KOPT-K1 (cell line): ENCODE results near the gene INSL3.

ENCODE experiments used
- H3K27ac ChIP-seq: fragments of 200-600 bp; sonication (generic); 2 replicates; pipeline ENCODE4 v1.5.1; 2016; ENCODE audit warnings: antibody characterized with exemption, mild to moderate bottlenecking, low read depth, low read length; ENCODE audit not compliant: poor library complexity, severe bottlenecking
- H3K36me3 ChIP-seq: fragments of 200-600 bp; sonication (generic); 2 replicates; pipeline ENCODE4 v1.5.1; 2017; ENCODE audit warnings: antibody characterized with exemption, mild to moderate bottlenecking, low read length, moderate library complexity; ENCODE audit not compliant: insufficient read depth
- H3K9me3 ChIP-seq: fragments of 200-600 bp; sonication (generic); 2 replicates; pipeline ENCODE4 v1.5.1; 2017; ENCODE audit warnings: antibody characterized with exemption, low read length, mild to moderate bottlenecking; ENCODE audit not compliant: insufficient read depth, poor library complexity, severe bottlenecking

INSL3 gene

DNA sequence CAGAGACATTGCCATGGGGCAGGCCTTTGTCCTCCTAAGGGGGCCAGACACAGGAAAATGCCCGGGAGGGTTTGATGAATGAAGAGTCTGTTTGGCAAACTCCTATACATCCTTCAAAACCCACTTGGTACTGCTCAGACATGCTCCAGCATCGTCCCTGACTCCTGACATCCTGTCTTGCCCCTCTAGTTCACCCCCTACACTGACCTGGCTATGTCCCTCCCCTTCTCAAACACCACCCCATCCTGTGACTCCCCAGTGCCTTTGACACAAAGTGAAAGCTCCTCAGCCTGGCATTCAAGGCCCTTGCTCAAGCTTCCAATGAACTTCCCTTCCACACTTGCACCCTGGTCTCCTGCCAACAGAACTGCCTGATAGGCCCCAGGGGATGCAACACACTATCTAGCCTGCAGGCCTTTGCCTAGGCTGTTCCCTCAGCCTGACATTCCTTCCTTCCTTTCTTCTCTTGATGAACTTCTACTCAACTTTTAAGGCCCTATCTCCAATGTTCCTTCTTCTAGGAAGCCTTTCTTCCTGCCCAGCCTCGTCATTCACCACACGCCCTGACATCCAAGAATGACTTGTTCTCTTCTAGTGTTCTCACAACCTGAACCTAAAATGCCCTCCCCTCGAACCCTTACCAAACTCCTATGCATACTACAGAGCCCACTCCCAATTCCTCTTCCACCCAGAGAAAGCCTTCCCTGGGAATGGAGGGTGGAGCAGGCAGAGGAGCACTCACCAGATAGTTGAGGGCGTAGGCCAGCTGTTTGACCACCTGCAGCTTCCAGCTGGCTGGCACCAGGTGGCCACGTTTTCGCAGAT is 14.1 kb upstream of the INSL3 start:
- H3K36me3 ChIP-seq: peaks cover 47% of the 10 kb centered on the region; the same call in 1 of the 2 replicates
- no peaks in the 10 kb centered on the region for H3K9me3 ChIP-seq
- H3K27ac ChIP-seq: no peak overlapping the region

DNA sequence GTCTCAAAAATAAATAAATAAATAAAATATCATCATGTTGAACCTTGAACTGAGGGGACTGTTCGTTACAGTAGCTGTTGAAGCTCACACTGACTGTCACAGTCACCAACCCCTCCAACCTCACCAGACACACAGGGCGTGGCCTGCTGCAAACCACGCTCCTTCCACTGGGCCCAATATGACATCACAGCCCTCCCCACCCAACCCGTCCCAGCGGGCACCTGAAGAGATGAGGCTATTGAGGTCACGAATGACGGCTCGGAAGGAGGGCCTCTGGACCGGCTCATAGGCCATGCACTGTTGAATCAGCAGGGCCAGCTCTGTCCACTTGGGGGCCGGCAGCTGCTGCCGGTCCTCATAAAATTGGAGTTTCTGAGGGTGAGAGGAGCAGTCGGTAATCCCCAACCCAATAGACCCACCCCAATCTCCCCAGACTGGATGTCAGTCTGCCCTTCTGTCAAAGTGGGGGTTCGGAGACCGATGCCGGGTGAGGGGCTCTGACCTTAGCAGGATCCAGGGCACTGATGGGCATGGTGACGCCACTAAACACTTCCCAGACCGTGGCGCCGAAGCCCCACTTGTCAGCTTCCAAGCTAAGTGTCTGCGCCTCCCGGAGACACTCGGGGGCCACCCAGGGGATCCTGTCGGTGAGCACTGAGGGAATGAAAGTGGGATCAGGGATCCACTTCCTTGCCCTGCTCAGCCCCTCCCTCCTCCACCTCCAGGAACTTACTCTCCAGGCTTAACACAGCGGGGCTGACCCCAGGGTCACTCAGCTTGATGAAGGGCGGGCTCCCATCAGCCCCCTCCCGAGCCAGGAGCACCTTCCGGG is 13.2 kb upstream of the INSL3 start:
- Histone ChIP-seq H3K27ac (no peak overlapping the region), H3K9me3 (no peaks in the 10 kb centered on the region), H3K36me3 (peaks cover 40% of the 10 kb centered on the region; the same call in 1 of the 2 replicates)

DNA sequence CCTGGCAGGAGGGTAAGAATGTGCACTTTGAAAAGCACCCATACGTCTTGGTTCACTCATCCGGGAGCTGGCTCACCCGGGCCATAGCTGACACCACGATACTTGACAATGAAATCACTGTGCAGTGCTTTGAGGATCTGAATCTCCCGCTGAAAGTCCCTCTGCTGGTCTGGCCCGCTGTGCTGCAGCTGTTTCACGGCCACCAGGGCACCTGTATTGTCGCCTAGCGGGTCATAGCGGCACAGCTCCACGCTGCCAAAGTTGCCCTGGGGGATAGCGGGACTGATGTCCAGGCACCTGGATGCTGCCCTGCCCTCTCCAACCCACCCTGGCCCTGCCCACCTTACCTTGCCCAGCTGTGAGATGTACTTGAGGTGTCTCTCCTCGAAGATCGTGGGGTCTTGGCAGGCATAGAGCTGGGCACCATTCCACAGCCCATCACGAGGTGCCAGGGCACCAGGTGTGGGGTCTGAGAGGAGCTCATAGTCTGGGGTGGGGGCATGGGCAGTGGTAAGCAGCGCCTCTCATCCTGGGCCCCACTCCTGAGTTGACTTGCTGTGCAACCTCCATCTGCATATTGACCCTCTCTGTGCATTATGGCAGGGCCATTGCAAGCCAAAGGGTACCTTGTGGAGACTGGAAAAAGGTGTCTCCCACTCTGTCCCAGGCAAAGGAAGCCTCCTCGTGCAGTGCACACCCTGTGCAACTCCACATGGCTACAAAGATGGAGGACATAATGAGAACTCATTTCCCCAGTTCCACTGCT is 11.3 kb upstream of the INSL3 start:
- Histone ChIP-seq H3K27ac (no peak overlapping the region), H3K36me3 (peaks cover 27% of the 10 kb centered on the region; the same call in 1 of the 2 replicates), H3K9me3 (no peaks in the 10 kb centered on the region)

- Histone ChIP-seq H3K9me3 (no peaks in the 10 kb centered on the region), H3K36me3 (peaks cover 27% of the 10 kb centered on the region; the same call in 1 of the 2 replicates), H3K27ac (no peak overlapping the region)
These were observed 10.1 kb upstream of the INSL3 start for GRCh38 chr19:17831419-17831888.

- Histone ChIP-seq H3K9me3 (no peaks in the 10 kb centered on the region), H3K27ac (no peak overlapping the region), H3K36me3 (peaks cover 27% of the 10 kb centered on the region; the same call in 1 of the 2 replicates)
These were observed 9.5 kb upstream of the INSL3 start for GRCh38 chr19:17830567-17831418.

GRCh38 chr19:17829855-17830566 is 8.7 kb upstream of the INSL3 start:
- Histone ChIP-seq H3K36me3 (peaks cover 27% of the 10 kb centered on the region; the same call in 1 of the 2 replicates), H3K27ac (no peak overlapping the region), H3K9me3 (no peaks in the 10 kb centered on the region)

- peaks cover 11% of the 10 kb centered on the region; the same call in 1 of the 2 replicates for H3K36me3 ChIP-seq
- no peaks in the 10 kb centered on the region for H3K9me3 ChIP-seq
- no peak overlapping the region for H3K27ac ChIP-seq
These were observed 5.3 kb upstream of the INSL3 start for GRCh38 chr19:17826508-17827056.

DNA sequence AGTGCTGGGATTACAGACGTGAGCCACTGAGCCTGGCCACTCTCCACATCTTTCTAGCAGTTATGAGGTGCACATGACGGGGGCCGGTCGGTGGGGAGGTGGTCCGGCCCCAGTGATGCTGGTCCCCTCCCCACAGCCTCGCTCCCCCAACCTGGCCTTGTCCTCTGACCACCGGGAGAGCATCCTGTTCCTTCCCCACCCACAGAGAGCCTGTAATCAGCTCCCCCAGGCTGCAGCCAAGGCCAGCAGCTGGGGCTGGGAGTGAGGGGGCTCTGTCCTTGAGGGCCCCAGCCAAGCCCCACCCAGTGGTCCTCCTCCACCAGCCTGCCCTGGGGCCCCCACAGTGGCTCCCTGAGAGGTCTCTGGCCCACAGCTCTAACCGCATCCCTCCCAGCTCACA is 3.0 kb upstream of the INSL3 start:
- no peak overlapping the region for H3K27ac ChIP-seq
- no peaks in the 10 kb centered on the region for H3K9me3 ChIP-seq
- H3K36me3 ChIP-seq: peaks cover 4% of the 10 kb centered on the region; the same call in 1 of the 2 replicates

- Histone ChIP-seq H3K27ac (no peak overlapping the region), H3K9me3 (no peaks in the 10 kb centered on the region), H3K36me3 (no peaks in the 10 kb centered on the region)
These were observed 3.5 kb downstream of the INSL3 start for GRCh38 chr19:17817668-17818363.

- no peaks in the 10 kb centered on the region for H3K9me3 ChIP-seq
- H3K36me3 ChIP-seq: no peaks in the 10 kb centered on the region
- no peak overlapping the region for H3K27ac ChIP-seq
These were observed 9.2 kb downstream of the INSL3 start for GRCh38 chr19:17812099-17812498.

GRCh38 chr19:17811681-17812080 is 9.6 kb downstream of the INSL3 start:
- Histone ChIP-seq H3K36me3 (no peaks in the 10 kb centered on the region), H3K27ac (no peak overlapping the region), H3K9me3 (no peaks in the 10 kb centered on the region)

GRCh38 chr19:17811103-17811502 is 10.2 kb downstream of the INSL3 start:
- no peaks in the 10 kb centered on the region for H3K36me3 ChIP-seq
- no peaks in the 10 kb centered on the region for H3K9me3 ChIP-seq
- no peak overlapping the region for H3K27ac ChIP-seq
